Ureter (tissue), 1 donor: ENCODE results near the gene HTN3. TPM values are rescaled to one million over a fixed set of nuclear protein-coding genes. Genes with fewer than 3 reads are reported as not detected.

ENCODE experiments used
- total RNA-seq: library from RNA; stranded (reverse); gene quantifications from one replicate; pipeline ENCODE4 v1.2.4, GENCODE V29; 2023
- donor health status: DM: yes; HTN: yes; CAD: no.

HTN3 gene
- total RNA-seq, 1 donor from 2014 or later, result not detected

Other genes starting within 250 kb of the HTN3 start
- gene SULT1E1, start 168.3 kb upstream of the HTN3 start, total RNA-seq, result 6.0 TPM
- gene CSN1S1, start 97.4 kb upstream of the HTN3 start, total RNA-seq, result not detected
- not detected for gene CSN2, start 62.7 kb upstream of the HTN3 start, total RNA-seq
- not detected for gene STATH, start 32.5 kb upstream of the HTN3 start, total RNA-seq
- not detected for gene HTN1, start 22.0 kb downstream of the HTN3 start, total RNA-seq
- gene PRR27, start 125.8 kb downstream of the HTN3 start, total RNA-seq, result not detected
- gene ODAM, start 167.3 kb downstream of the HTN3 start, total RNA-seq, result not detected
- gene FDCSP, start 197.7 kb downstream of the HTN3 start, total RNA-seq, result not detected
- gene CSN3, start 214.1 kb downstream of the HTN3 start, total RNA-seq, result not detected